NCI-H774 (cell line): ENCODE data around the gene BLMH.

Source experiments
- DNase-seq: peaks from one replicate; lab custom pipeline; 2025; lab: John Stamatoyannopoulos, UW

The BLMH gene

GRCh38 chr17:30200106-30200505, 91.6 kb downstream of the BLMH start:
- no peak for DNase-seq

GRCh38 chr17:30199600-30199999, 92.1 kb downstream of the BLMH start:
- DNase-seq = no peak
